WTC11 (cell line): ENCODE results near the gene DNAJB8.

ENCODE experiments used
- ATF3 ChIP-seq: sonication (generic); formaldehyde crosslinking; conservative IDR thresholded peaks from 2 replicates; pipeline ENCODE4 v1.8.1; 2022; ENCODE audit warnings: mild to moderate bottlenecking, missing genetic modification reagents
- ETV6 ChIP-seq: sonication (generic); formaldehyde crosslinking; IDR thresholded peaks from 2 replicates; pipeline ENCODE4 v1.8.1; 2022; ENCODE audit warnings: mild to moderate bottlenecking, missing genetic modification reagents
- KAT7 ChIP-seq: sonication (generic); formaldehyde crosslinking; IDR thresholded peaks from 2 replicates; pipeline ENCODE4 v1.8.1; 2023; ENCODE audit warnings: missing genetic modification reagents, mild to moderate bottlenecking, borderline replicate concordance
- NFYB ChIP-seq: sonication (generic); formaldehyde crosslinking; conservative IDR thresholded peaks from 2 replicates; pipeline ENCODE4 v1.8.0; 2022; ENCODE audit warnings: low read depth, missing genetic modification reagents
- SMAD3 ChIP-seq: sonication (generic); formaldehyde crosslinking; IDR thresholded peaks from 2 replicates; pipeline ENCODE4 v1.8.0; 2022; ENCODE audit warnings: missing genetic modification reagents, mild to moderate bottlenecking, borderline replicate concordance
- USF2 ChIP-seq: sonication (generic); formaldehyde crosslinking; IDR thresholded peaks from 2 replicates; pipeline ENCODE4 v1.8.1; 2023; ENCODE audit warnings: mild to moderate bottlenecking, missing genetic modification reagents, moderate library complexity
- ZNF232 ChIP-seq: sonication (generic); formaldehyde crosslinking; IDR thresholded peaks from 2 replicates; pipeline ENCODE4 v1.8.0; 2022; ENCODE audit warnings: mild to moderate bottlenecking, missing genetic modification reagents
- TF ChIP-seq, protein P1 (sequence below): fragments of 200-600 bp; IDR thresholded peaks from 2 replicates; pipeline ENCODE4 v1.8.0; 2022; ENCODE audit warnings: antibody characterized with exemption

- TF ChIP-seq ATF3 (CRISPR knock-in tag): no peak
- no peak for TF ChIP-seq NFYB (CRISPR knock-in tag)
- TF ChIP-seq, protein P1, sequence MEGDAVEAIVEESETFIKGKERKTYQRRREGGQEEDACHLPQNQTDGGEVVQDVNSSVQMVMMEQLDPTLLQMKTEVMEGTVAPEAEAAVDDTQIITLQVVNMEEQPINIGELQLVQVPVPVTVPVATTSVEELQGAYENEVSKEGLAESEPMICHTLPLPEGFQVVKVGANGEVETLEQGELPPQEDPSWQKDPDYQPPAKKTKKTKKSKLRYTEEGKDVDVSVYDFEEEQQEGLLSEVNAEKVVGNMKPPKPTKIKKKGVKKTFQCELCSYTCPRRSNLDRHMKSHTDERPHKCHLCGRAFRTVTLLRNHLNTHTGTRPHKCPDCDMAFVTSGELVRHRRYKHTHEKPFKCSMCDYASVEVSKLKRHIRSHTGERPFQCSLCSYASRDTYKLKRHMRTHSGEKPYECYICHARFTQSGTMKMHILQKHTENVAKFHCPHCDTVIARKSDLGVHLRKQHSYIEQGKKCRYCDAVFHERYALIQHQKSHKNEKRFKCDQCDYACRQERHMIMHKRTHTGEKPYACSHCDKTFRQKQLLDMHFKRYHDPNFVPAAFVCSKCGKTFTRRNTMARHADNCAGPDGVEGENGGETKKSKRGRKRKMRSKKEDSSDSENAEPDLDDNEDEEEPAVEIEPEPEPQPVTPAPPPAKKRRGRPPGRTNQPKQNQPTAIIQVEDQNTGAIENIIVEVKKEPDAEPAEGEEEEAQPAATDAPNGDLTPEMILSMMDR: no peak
- no peak for TF ChIP-seq ETV6
- no peak for TF ChIP-seq KAT7 (CRISPR knock-in tag)
- no peak for TF ChIP-seq SMAD3 (CRISPR knock-in tag)
- TF ChIP-seq ZNF232 (CRISPR knock-in tag): no peak
- TF ChIP-seq USF2 (CRISPR knock-in tag): no peak
Observed at GRCh38 chr3:128425846-128426127, 40.9 kb downstream of the DNAJB8 start.
